ENCODE measurements around the gene SYNPR. TPM values are rescaled to one million over a fixed set of nuclear protein-coding genes. Genes with fewer than 3 reads are reported as not detected.

The SYNPR gene
- total RNA-seq, 4 donors from 2014 or later = 1.7 TPM; not detected in 3

GRCh38 chr3:63351159-63352007 lies 73.3 kb downstream of the SYNPR start:
- H3K4me1 ChIP-seq = no peaks in the 10 kb centered on the region
- H3K4me3 ChIP-seq = no peak overlapping the region
- no peak overlapping the region for H3K27ac ChIP-seq
- DNase-seq = no peak
- TF ChIP-seq CTCF (IDR thresholded peaks at IDR 0.05) = peak; percentile 67 to 80 (median 73)
- no peak for TF ChIP-seq POLR2A (IDR thresholded peaks at IDR 0.05)
- H3K9me3 ChIP-seq = no peaks in the 10 kb centered on the region
- H3K27me3 ChIP-seq = no peaks in the 10 kb centered on the region
- H3K36me3 ChIP-seq = no peaks in the 10 kb centered on the region
- intact Hi-C loops (cut with DNase I; ENCODE audit: low total_unique reads) = no loop called here

GRCh38 chr3:63352008-63352279 lies 73.8 kb downstream of the SYNPR start:
- H3K36me3 ChIP-seq = no peaks in the 10 kb centered on the region
- intact Hi-C loops (cut with DNase I; ENCODE audit: low total_unique reads) = no loop called here
- no peak overlapping the region for H3K27ac ChIP-seq
- no peaks in the 10 kb centered on the region for H3K27me3 ChIP-seq
- no peaks in the 10 kb centered on the region for H3K9me3 ChIP-seq
- no peaks in the 10 kb centered on the region for H3K4me1 ChIP-seq
- no peak overlapping the region for H3K4me3 ChIP-seq
- no peak for DNase-seq
- TF ChIP-seq CTCF (IDR thresholded peaks at IDR 0.05) (no peak), POLR2A (IDR thresholded peaks at IDR 0.05) (no peak)

- no peak overlapping the region for H3K4me3 ChIP-seq
- TF ChIP-seq POLR2A (IDR thresholded peaks at IDR 0.05) (no peak), CTCF (IDR thresholded peaks at IDR 0.05) (no peak)
- no peak overlapping the region for H3K27ac ChIP-seq
- no peaks in the 10 kb centered on the region for H3K9me3 ChIP-seq
- no peaks in the 10 kb centered on the region for H3K27me3 ChIP-seq
- intact Hi-C loops (cut with DNase I; ENCODE audit: low total_unique reads) = no loop called here
- no peak for DNase-seq
- no peaks in the 10 kb centered on the region for H3K4me1 ChIP-seq
- no peaks in the 10 kb centered on the region for H3K36me3 ChIP-seq
Observed at GRCh38 chr3:63353383-63353782, 75.3 kb downstream of the SYNPR start.

GRCh38 chr3:63354160-63354559 lies 76.1 kb downstream of the SYNPR start:
- intact Hi-C loops (cut with DNase I; ENCODE audit: low total_unique reads) = no loop called here
- no peaks in the 10 kb centered on the region for H3K4me1 ChIP-seq
- H3K9me3 ChIP-seq = no peaks in the 10 kb centered on the region
- DNase-seq = no peak
- H3K36me3 ChIP-seq = no peaks in the 10 kb centered on the region
- no peak overlapping the region for H3K27ac ChIP-seq
- H3K27me3 ChIP-seq = no peaks in the 10 kb centered on the region
- TF ChIP-seq CTCF (IDR thresholded peaks at IDR 0.05) (no peak), POLR2A (IDR thresholded peaks at IDR 0.05) (no peak)
- H3K4me3 ChIP-seq = no peak overlapping the region

GRCh38 chr3:63355809-63356208 lies 77.7 kb downstream of the SYNPR start:
- Histone ChIP-seq H3K27me3 (no peaks in the 10 kb centered on the region), H3K27ac (no peak overlapping the region), H3K36me3 (no peaks in the 10 kb centered on the region), H3K4me3 (no peak overlapping the region), H3K4me1 (no peaks in the 10 kb centered on the region), H3K9me3 (no peaks in the 10 kb centered on the region)
- no peak for TF ChIP-seq POLR2A (IDR thresholded peaks at IDR 0.05)
- TF ChIP-seq CTCF (IDR thresholded peaks at IDR 0.05) = no peak
- DNase-seq = no peak
- intact Hi-C loops (cut with DNase I; ENCODE audit: low total_unique reads) = no loop called here
